Measurements from ENCODE around the gene VEGFD.

- TF ChIP-seq CTCF (IDR thresholded peaks at IDR 0.05) (no peak), POLR2A (IDR thresholded peaks at IDR 0.05) (no peak)
Measured at GRCh38 chrX:15320297-15320696, 63.9 kb downstream of the VEGFD start.

Data from heart left ventricle (tissue), 13 donors.